Skeletal muscle tissue (tissue), 4 donors: ENCODE results near the gene NPIPA1. TPM values are rescaled to one million over a fixed set of nuclear protein-coding genes. Genes with fewer than 3 reads are reported as not detected.
A peak's percentile ranks its signal among the peaks of the same experiment; 100 is the strongest.
"Not testable (repeated sequence)": the region's sequence is repeated elsewhere in the genome, so short reads cannot be mapped to it uniquely, and the experiment has no call there.

Experiments used
- H3K27ac ChIP-seq: one replicate; pipeline ENCODE4 v1.7.0; 2013; ENCODE audit warnings: mild to moderate bottlenecking, low read depth, low read length, inconsistent platforms
- H3K27me3 ChIP-seq, 3 donors: one replicate each; pipeline ENCODE4 v1.7.0; 2013; ENCODE audit warnings: low read length in 3 of 3; ENCODE audit not compliant: control insufficient read depth in 3 of 3, insufficient read depth in 3 of 3
- H3K36me3 ChIP-seq, 3 donors: one replicate each; pipeline ENCODE4 v1.7.0; 2013; ENCODE audit warnings: low read length in 3 of 3; ENCODE audit not compliant: control insufficient read depth in 3 of 3, insufficient read depth in 3 of 3
- H3K4me1 ChIP-seq, 3 donors: one replicate each; pipeline ENCODE4 v1.7.0; 2013; ENCODE audit warnings: low read length in 3 of 3, mild to moderate bottlenecking in 3 of 3; ENCODE audit not compliant: control insufficient read depth in 3 of 3, insufficient read depth in 3 of 3
- H3K4me3 ChIP-seq, 3 donors: one replicate each; pipeline ENCODE4 v1.7.0; 2013; ENCODE audit warnings: low read length in 3 of 3
- H3K9ac ChIP-seq, 3 donors: one replicate each; pipeline ENCODE4 v1.7.0; 2013; ENCODE audit warnings: low read length in 3 of 3, mild to moderate bottlenecking in 3 of 3, moderate library complexity in 2 of 3, low read depth in 1 of 3
- H3K9me3 ChIP-seq, 3 donors: one replicate each; pipeline ENCODE4 v1.7.0; 2013; ENCODE audit warnings: low read length in 3 of 3; ENCODE audit not compliant: control insufficient read depth in 3 of 3
- total RNA-seq: library from RNA; depleted of rRNA; stranded (reverse); fragments of >200 nt; gene quantifications from one replicate; pipeline ENCODE4 v1.2.3, GENCODE V29; 2014
- donor health status: Osteomylitis.

NPIPA1 gene
- total RNA-seq, 1 donor from 2014 or later = 35.5 TPM

DNA sequence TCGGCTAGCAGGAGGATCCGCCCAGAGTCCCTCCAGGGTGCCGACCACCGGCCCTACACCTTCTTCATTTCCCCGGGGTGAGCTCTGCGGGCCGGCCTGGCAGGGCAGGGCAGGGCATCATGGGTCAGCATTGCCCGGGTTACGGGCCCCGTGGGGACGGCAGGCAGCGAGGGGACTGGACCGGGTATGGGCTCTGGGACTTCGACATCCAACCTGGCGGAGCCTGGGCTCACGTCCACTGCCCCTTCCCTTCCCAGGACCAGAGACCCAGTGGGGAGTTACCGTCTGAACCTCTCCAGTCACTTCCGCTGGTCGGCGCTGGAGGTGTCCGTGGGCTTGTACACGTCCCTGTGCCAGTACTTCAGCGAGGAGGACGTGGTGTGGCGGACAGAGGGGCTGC lies 7.0 kb upstream of the NPIPA1 start:
- not testable (repeated sequence) for H3K4me3 ChIP-seq, H3K4me1 ChIP-seq, H3K27ac ChIP-seq, H3K9me3 ChIP-seq, H3K27me3 ChIP-seq, H3K9ac ChIP-seq, H3K36me3 ChIP-seq

GRCh38 chr16:14930971-14931370 lies 6.3 kb upstream of the NPIPA1 start:
- not testable (repeated sequence) for H3K4me1 ChIP-seq, H3K27me3 ChIP-seq, H3K4me3 ChIP-seq, H3K27ac ChIP-seq, H3K36me3 ChIP-seq, H3K9me3 ChIP-seq, H3K9ac ChIP-seq

- H3K27ac ChIP-seq, H3K27me3 ChIP-seq: not testable (repeated sequence)
These were observed 4.5 kb upstream of the NPIPA1 start for GRCh38 chr16:14932581-14933375.

DNA sequence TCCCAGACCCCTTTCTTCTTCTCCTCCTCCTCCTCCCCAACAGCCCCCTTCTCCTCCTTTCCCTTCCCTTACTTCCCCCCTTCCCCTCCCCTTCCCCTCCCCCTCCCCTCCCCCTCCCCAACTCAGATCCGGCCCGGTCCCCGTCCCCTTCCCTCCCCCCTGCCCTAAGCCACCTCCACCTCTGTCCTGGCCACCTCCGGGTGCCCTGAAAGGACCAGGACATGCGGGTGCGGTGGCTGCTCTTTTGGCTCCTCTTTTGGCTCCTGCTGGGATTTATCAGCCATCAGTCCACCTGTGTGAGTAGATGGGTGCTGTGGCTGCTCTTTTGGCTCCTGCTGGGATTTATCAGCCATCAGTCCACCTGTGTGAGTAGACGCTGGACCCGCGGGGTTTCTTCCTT lies 751 bp downstream of the NPIPA1 start:
- not testable (repeated sequence) for H3K4me1 ChIP-seq

More at GRCh38 chr16:14932581-14933375, 4.5 kb upstream of the NPIPA1 start:
- H3K9me3 ChIP-seq, H3K4me1 ChIP-seq, H3K4me3 ChIP-seq, H3K36me3 ChIP-seq, H3K9ac ChIP-seq: not testable (repeated sequence)

GRCh38 chr16:14942686-14943085 lies 5.4 kb downstream of the NPIPA1 start:
- H3K27me3 ChIP-seq, H3K9ac ChIP-seq, H3K9me3 ChIP-seq, H3K27ac ChIP-seq, H3K36me3 ChIP-seq, H3K4me1 ChIP-seq, H3K4me3 ChIP-seq: not testable (repeated sequence)

More for the DNA sequence above, 751 bp downstream of the NPIPA1 start:
- not testable (repeated sequence) for H3K36me3 ChIP-seq, H3K27ac ChIP-seq, H3K9ac ChIP-seq, H3K9me3 ChIP-seq, H3K27me3 ChIP-seq, H3K4me3 ChIP-seq

DNA sequence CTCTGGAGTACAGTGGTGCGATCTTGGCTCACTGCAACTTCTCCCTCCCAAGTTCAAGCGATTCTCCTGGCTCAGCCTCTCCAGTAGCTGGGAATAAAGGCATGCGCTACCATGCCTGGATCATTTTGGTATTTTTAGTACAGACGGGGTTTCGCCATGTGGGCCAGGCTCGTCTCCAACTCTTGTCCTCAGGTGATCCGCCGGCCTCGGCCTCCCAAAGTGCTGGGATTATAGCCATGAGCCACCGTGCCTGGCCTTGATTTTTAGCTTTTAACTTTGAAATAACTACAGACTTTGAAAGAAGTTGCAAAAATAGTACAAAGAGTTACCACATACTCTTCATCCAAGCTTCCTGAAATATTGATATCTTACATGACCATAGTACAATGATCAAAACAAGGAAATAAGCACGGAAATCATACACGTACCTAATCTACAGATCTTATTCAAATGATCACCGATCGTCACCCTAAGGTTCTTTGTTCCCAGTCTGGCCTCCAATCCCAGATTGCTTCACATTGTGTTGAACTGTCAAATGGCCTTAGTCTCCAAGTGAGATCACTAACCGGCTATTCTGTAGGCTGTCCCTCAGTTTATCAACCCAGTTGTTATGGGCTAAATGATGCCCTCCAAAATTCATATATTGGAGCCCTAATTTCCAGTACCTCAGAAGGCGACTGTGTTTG lies 18.4 kb downstream of the NPIPA1 start:
- no peaks in the 10 kb centered on the region for H3K27me3 ChIP-seq
- H3K9ac ChIP-seq = peak overlapping the region; percentile 0 to 34 (median 1)
- H3K27ac ChIP-seq = peak overlapping the region; percentile 81
- H3K4me3 ChIP-seq = no peak overlapping the region
- no peaks in the 10 kb centered on the region for H3K36me3 ChIP-seq
- peaks cover 8 to 14% (median 10%) of the 10 kb centered on the region in 3 donors for H3K4me1 ChIP-seq
- no peaks in the 10 kb centered on the region for H3K9me3 ChIP-seq

GRCh38 chr16:14957576-14958322 lies 20.5 kb downstream of the NPIPA1 start:
- H3K27ac ChIP-seq = no peak overlapping the region
- no peaks in the 10 kb centered on the region for H3K27me3 ChIP-seq
- no peak overlapping the region for H3K4me3 ChIP-seq
- no peak overlapping the region for H3K9ac ChIP-seq
- no peaks in the 10 kb centered on the region for H3K9me3 ChIP-seq
- peaks cover 8 to 14% (median 10%) of the 10 kb centered on the region in 3 donors for H3K4me1 ChIP-seq
- no peaks in the 10 kb centered on the region for H3K36me3 ChIP-seq

GRCh38 chr16:14958323-14958600 lies 21.0 kb downstream of the NPIPA1 start:
- no peak overlapping the region for H3K27ac ChIP-seq
- H3K4me3 ChIP-seq = no peak overlapping the region
- no peaks in the 10 kb centered on the region for H3K9me3 ChIP-seq
- H3K36me3 ChIP-seq = no peaks in the 10 kb centered on the region
- H3K9ac ChIP-seq = no peak overlapping the region
- no peaks in the 10 kb centered on the region for H3K27me3 ChIP-seq
- H3K4me1 ChIP-seq = peaks cover 8 to 14% (median 10%) of the 10 kb centered on the region in 3 donors

DNA sequence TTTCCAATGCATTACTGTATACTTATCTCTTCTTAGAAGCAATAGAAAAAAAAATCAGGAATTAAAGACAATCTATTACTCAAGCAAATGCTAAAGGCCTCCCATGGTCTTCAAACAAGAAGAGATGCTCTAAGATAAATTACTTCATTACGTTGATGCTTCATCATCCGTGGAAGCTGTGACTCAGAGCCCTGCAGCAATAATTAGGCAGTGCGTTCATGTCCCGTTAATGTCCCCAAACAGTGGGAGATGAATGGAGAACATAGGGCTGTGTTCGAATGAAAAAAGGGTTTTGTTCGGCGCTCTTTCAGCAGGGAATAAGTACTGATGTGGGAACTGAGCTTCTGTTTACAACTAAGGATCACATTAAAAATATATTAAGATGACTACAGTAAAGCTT lies 21.7 kb downstream of the NPIPA1 start:
- Histone ChIP-seq H3K4me3 (no peak overlapping the region), H3K36me3 (no peaks in the 10 kb centered on the region), H3K27me3 (no peaks in the 10 kb centered on the region), H3K9me3 (no peaks in the 10 kb centered on the region), H3K9ac (no peak overlapping the region), H3K4me1 (peaks cover 8 to 14% (median 10%) of the 10 kb centered on the region in 3 donors), H3K27ac (no peak overlapping the region)
